Vagina (tissue), 2 donors: Measurements from ENCODE around the gene AATK.

ENCODE experiments used
- POLR2A ChIP-seq, 2 donors: fragments of 450-650 bp; IDR thresholded peaks; one replicate each; pipeline ENCODE4 v1.6.1; 2017; ENCODE audit warnings: antibody characterized with exemption in 2 of 2, mild to moderate bottlenecking in 2 of 2, moderate library complexity in 2 of 2
- POLR2AphosphoS5 ChIP-seq, 2 donors: sonication (generic); formaldehyde crosslinking; IDR thresholded peaks; one replicate each; pipeline ENCODE4 v1.9.0; 2017; ENCODE audit warnings: antibody characterized with exemption in 2 of 2, mild to moderate bottlenecking in 2 of 2, low read depth in 1 of 2; ENCODE audit not compliant: insufficient read depth in 1 of 2
- TF ChIP-seq, protein P1 (sequence below), 3 experiments: fragments of 450-650 bp in 2 of 3; fragments of 200-600 bp in 1 of 3; sonication (generic) in 1 of 3; IDR thresholded peaks; one replicate each; pipeline ENCODE4 v1.5.1; 2017 to 2019; ENCODE audit warnings: antibody characterized with exemption in 3 of 3, mild to moderate bottlenecking in 2 of 3, moderate library complexity in 2 of 3

DNA sequence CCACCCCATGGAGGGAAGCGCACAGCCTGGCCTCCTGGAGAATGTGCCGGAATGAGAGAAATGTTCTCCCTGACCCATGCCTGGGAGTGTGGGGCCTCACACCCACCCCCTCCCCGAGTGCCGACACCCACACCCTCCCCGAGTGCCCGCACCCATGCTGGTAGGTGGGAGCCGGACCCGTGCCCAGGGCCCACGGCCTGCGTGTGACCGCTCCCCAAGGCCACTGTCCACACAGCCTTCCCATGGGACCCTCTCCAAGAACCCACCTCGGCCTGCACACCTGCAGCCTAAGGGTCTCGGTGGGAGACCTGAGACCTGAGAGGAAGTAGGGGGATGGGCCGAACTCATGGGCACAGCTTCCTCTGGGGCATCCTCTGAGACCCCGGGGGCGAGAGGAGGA is 4.0 kb downstream of the AATK start:
- TF ChIP-seq, protein P1, sequence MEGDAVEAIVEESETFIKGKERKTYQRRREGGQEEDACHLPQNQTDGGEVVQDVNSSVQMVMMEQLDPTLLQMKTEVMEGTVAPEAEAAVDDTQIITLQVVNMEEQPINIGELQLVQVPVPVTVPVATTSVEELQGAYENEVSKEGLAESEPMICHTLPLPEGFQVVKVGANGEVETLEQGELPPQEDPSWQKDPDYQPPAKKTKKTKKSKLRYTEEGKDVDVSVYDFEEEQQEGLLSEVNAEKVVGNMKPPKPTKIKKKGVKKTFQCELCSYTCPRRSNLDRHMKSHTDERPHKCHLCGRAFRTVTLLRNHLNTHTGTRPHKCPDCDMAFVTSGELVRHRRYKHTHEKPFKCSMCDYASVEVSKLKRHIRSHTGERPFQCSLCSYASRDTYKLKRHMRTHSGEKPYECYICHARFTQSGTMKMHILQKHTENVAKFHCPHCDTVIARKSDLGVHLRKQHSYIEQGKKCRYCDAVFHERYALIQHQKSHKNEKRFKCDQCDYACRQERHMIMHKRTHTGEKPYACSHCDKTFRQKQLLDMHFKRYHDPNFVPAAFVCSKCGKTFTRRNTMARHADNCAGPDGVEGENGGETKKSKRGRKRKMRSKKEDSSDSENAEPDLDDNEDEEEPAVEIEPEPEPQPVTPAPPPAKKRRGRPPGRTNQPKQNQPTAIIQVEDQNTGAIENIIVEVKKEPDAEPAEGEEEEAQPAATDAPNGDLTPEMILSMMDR (IDR thresholded peaks at IDR 0.05), result no peak
- TF ChIP-seq POLR2AphosphoS5 (IDR thresholded peaks at IDR 0.05; ENCODE audit: insufficient read depth in 1 of 2, low read depth in 1 of 2), result no peak
- no peak for TF ChIP-seq POLR2A (IDR thresholded peaks at IDR 0.05)
